Brain microvascular endothelial cell (primary cell): ENCODE data around the gene TCF12.

Experiments used
- DNase-seq: peaks from one replicate; pipeline ENCODE4 v3.0.0-alpha.2; 2020
- H3K27ac ChIP-seq: fragments of 250-450 bp; sonication (Bioruptor Pico); 2 replicates; pipeline ENCODE4 v1.5.1; 2020; ENCODE audit warnings: mild to moderate bottlenecking, moderate library complexity
- H3K27me3 ChIP-seq: fragments of 250-450 bp; sonication (Bioruptor Pico); replicated peaks from 2 replicates; pipeline ENCODE4 v1.5.1; 2020; ENCODE audit warnings: mild to moderate bottlenecking
- H3K36me3 ChIP-seq: fragments of 250-450 bp; sonication (Bioruptor Pico); replicated peaks from 2 replicates; pipeline ENCODE4 v1.5.1; 2020; ENCODE audit warnings: mild to moderate bottlenecking
- H3K4me3 ChIP-seq: 2 replicates; pipeline ENCODE4 v1.5.1; 2011; ENCODE audit warnings: low read depth, mild to moderate bottlenecking, control low read depth, low read length, moderate library complexity
- CTCF ChIP-seq: IDR thresholded peaks from 2 replicates; pipeline ENCODE4 v1.5.1; 2011; ENCODE audit warnings: low read depth, mild to moderate bottlenecking, moderate library complexity, low read length, control low read depth, inconsistent platforms; ENCODE audit errors: missing control alignments
- in situ Hi-C: cut with HindIII; loops from 2 replicates; pipeline ENCODE4 v1.10.0; 2017; ENCODE audit warnings: low sequenced_read_pairs, low pct_ligation_motif_present

TCF12 gene

GRCh38 chr15:57059026-57059660 is 140.7 kb downstream of the TCF12 start:
- Histone ChIP-seq H3K36me3 (no peaks in the 10 kb centered on the region), H3K4me3 (no peak overlapping the region), H3K27ac (peak overlapping the region; percentile 52), H3K27me3 (no peaks in the 10 kb centered on the region)
- no peak for TF ChIP-seq CTCF
- no peak for DNase-seq
- in situ Hi-C loops, result no loop called here

- TF ChIP-seq CTCF, result no peak
- H3K27ac ChIP-seq, result peak overlapping the region; percentile 93
- no peaks in the 10 kb centered on the region for H3K27me3 ChIP-seq
- H3K36me3 ChIP-seq, result no peaks in the 10 kb centered on the region
- in situ Hi-C loops, result no loop called here
- no peak overlapping the region for H3K4me3 ChIP-seq
- DNase-seq, result peak; percentile 88
Observed at GRCh38 chr15:57060799-57061198, 142.4 kb downstream of the TCF12 start.

- TF ChIP-seq CTCF, result no peak
- in situ Hi-C loops, result no loop called here
- DNase-seq, result no peak
- H3K36me3 ChIP-seq, result no peaks in the 10 kb centered on the region
- H3K4me3 ChIP-seq, result no peak overlapping the region
- peak overlapping the region; percentile 93 for H3K27ac ChIP-seq
- H3K27me3 ChIP-seq, result no peaks in the 10 kb centered on the region
Observed at GRCh38 chr15:57061281-57061680, 142.8 kb downstream of the TCF12 start.

GRCh38 chr15:57061696-57062095 is 143.3 kb downstream of the TCF12 start:
- no peak for TF ChIP-seq CTCF
- H3K27ac ChIP-seq, result peak overlapping the region; percentile 93
- H3K36me3 ChIP-seq, result no peaks in the 10 kb centered on the region
- H3K27me3 ChIP-seq, result no peaks in the 10 kb centered on the region
- in situ Hi-C loops, result no loop called here
- no peak for DNase-seq
- no peak overlapping the region for H3K4me3 ChIP-seq

GRCh38 chr15:57064033-57064432 is 145.6 kb downstream of the TCF12 start:
- H3K36me3 ChIP-seq, result no peaks in the 10 kb centered on the region
- H3K27me3 ChIP-seq, result no peaks in the 10 kb centered on the region
- H3K27ac ChIP-seq, result no peak overlapping the region
- DNase-seq, result no peak
- in situ Hi-C loops, result no loop called here
- no peak for TF ChIP-seq CTCF
- H3K4me3 ChIP-seq, result no peak overlapping the region

- H3K36me3 ChIP-seq, result no peaks in the 10 kb centered on the region
- no peaks in the 10 kb centered on the region for H3K27me3 ChIP-seq
- in situ Hi-C loops, result no loop called here
- no peak for TF ChIP-seq CTCF
- no peak for DNase-seq
- no peak overlapping the region for H3K4me3 ChIP-seq
- no peak overlapping the region for H3K27ac ChIP-seq
Observed at GRCh38 chr15:57069423-57069822, 151.0 kb downstream of the TCF12 start.
